Endothelial cell of umbilical vein (primary cell): ENCODE results near the gene HTN3. TPM values are rescaled to one million over a fixed set of nuclear protein-coding genes. Genes with fewer than 3 reads are reported as not detected.

ENCODE experiments used
- BruUV-seq: library from RNA; stranded (reverse); fragments of 400-500 nt; replicated peaks from 2 replicates; lab custom pipeline; 2021; lab: Mats Ljungman, UMichigan
- CTCF ChIA-PET: fragments of 300-600, 350-600 bp; sonication (Branson Sonifier 250); formaldehyde crosslinking; loops from one replicate; lab custom pipeline; 2021; ENCODE audit warnings: antibody characterized with exemption, inconsistent platforms; lab: Charles Lee
- POLR2A ChIA-PET: fragments of 300-600, 350-600 bp; sonication (Branson Sonifier 250); formaldehyde crosslinking; loops from one replicate; lab custom pipeline; 2021; ENCODE audit warnings: antibody characterized with exemption, inconsistent platforms; lab: Charles Lee
- DNase-seq: peaks from one replicate; pipeline ENCODE4 v3.0.0-alpha.2; 2011; ENCODE audit warnings: low read depth, low spot score
- FAIRE-seq: peaks from 2 replicates; lab custom pipeline; 2011; peaks lifted over from hg19 to GRCh38; lab: Jason Lieb, UNC
- H2AFZ ChIP-seq: 2 replicates; pipeline ENCODE4 v1.6.0; 2012; ENCODE audit warnings: low read depth, low read length, control low read depth, inconsistent platforms
- H3K27ac ChIP-seq: 2 replicates; pipeline ENCODE4 v1.5.1; 2011; ENCODE audit warnings: low read depth, mild to moderate bottlenecking, control low read depth, low read length, moderate library complexity; ENCODE audit not compliant: insufficient read depth
- H3K27me3 ChIP-seq, 2 experiments: 2 replicates each; pipeline versions ENCODE4 v1.6.0 to v1.6.1; 2011; ENCODE audit warnings: low read length in 2 of 2, mixed read lengths in 1 of 2; ENCODE audit not compliant: control insufficient read depth in 2 of 2, insufficient read depth in 2 of 2
- H3K36me3 ChIP-seq, 2 experiments: 2 replicates in 1 of 2; 3 replicates in 1 of 2; pipeline ENCODE4 v1.5.1; 2011; ENCODE audit warnings: low read length in 2 of 2, mild to moderate bottlenecking in 1 of 2, moderate library complexity in 1 of 2; ENCODE audit not compliant: control insufficient read depth in 2 of 2, insufficient read depth in 2 of 2; ENCODE audit errors: extremely low read depth in 1 of 2
- H3K4me1 ChIP-seq: 3 replicates; pipeline ENCODE4 v1.5.1; 2011; ENCODE audit warnings: mild to moderate bottlenecking, low read length; ENCODE audit not compliant: control insufficient read depth, insufficient read depth; ENCODE audit errors: extremely low read depth
- H3K4me2 ChIP-seq: 2 replicates; pipeline ENCODE4 v1.6.1; 2011; ENCODE audit warnings: low read length, control low read depth, mixed read lengths; ENCODE audit not compliant: insufficient read depth
- H3K4me3 ChIP-seq, 3 experiments: fragments of 200-600 bp in 1 of 3; sonication (generic), shearing (Covaris generic) in 1 of 3; replicated peaks in 1 of 3; 2 replicates each; pipeline ENCODE4 v1.5.1; 2011 to 2016; ENCODE audit warnings: control low read depth in 3 of 3, low read length in 3 of 3, mild to moderate bottlenecking in 2 of 3, inconsistent platforms in 1 of 3, low read depth in 1 of 3, moderate library complexity in 1 of 3; ENCODE audit not compliant: insufficient read depth in 1 of 3
- H3K79me2 ChIP-seq: 2 replicates; pipeline ENCODE4 v1.6.0; 2012; ENCODE audit warnings: low read length, inconsistent platforms; ENCODE audit not compliant: control insufficient read depth, insufficient read depth
- H3K9ac ChIP-seq: replicated peaks from 2 replicates; pipeline ENCODE3; 2011; ENCODE audit warnings: low read length, control low read depth; ENCODE audit not compliant: insufficient read depth; ENCODE audit errors: extremely low read depth
- H3K9me1 ChIP-seq: replicated peaks from 3 replicates; pipeline ENCODE4 v1.6.0; 2011; ENCODE audit warnings: mild to moderate bottlenecking, low read length; ENCODE audit not compliant: control insufficient read depth, insufficient read depth; ENCODE audit errors: extremely low read depth
- H3K9me3 ChIP-seq: replicated peaks from 2 replicates; pipeline ENCODE4 v1.5.1; 2012; ENCODE audit warnings: low read length, inconsistent platforms; ENCODE audit not compliant: control insufficient read depth, insufficient read depth
- H4K20me1 ChIP-seq: replicated peaks from 2 replicates; pipeline ENCODE3; 2011; ENCODE audit warnings: mild to moderate bottlenecking, low read length; ENCODE audit not compliant: control insufficient read depth, insufficient read depth; ENCODE audit errors: extremely low read depth
- EZH2 ChIP-seq: IDR thresholded peaks from 2 replicates; pipeline ENCODE4 v1.6.1; 2012; ENCODE audit warnings: borderline replicate concordance, low read depth, mild to moderate bottlenecking, moderate library complexity, low read length, inconsistent platforms; ENCODE audit not compliant: severe bottlenecking
- FOS ChIP-seq: IDR thresholded peaks from 2 replicates; pipeline ENCODE4 v1.6.1; 2011; ENCODE audit warnings: mild to moderate bottlenecking, low read length, moderate library complexity, borderline replicate concordance; ENCODE audit not compliant: insufficient read depth
- GATA2 ChIP-seq: IDR thresholded peaks from 2 replicates; pipeline ENCODE4 v1.7.0; 2011; ENCODE audit warnings: low read depth, mild to moderate bottlenecking, moderate library complexity, mixed read lengths, low read length; ENCODE audit not compliant: insufficient read length, insufficient read depth
- JUN ChIP-seq: IDR thresholded peaks from 2 replicates; pipeline ENCODE4 v1.6.1; 2011; ENCODE audit warnings: borderline replicate concordance, low read depth; ENCODE audit not compliant: insufficient read length, insufficient read depth
- MYC ChIP-seq: IDR thresholded peaks from one replicate; pipeline ENCODE4 v1.6.1; 2011; ENCODE audit warnings: mild to moderate bottlenecking, low read depth, low read length
- POLR2A ChIP-seq: IDR thresholded peaks from 2 replicates; pipeline ENCODE4 v1.6.1; 2012; ENCODE audit warnings: low read depth, mild to moderate bottlenecking, control low read depth, low read length
- POLR2AphosphoS5 ChIP-seq: IDR thresholded peaks from 2 replicates; pipeline ENCODE4 v1.6.1; 2012; ENCODE audit warnings: low read depth, mild to moderate bottlenecking, control low read depth, low read length, moderate library complexity; ENCODE audit not compliant: insufficient read depth
- dilution Hi-C: fragments of 300-500 bp; cut with MboI; formaldehyde crosslinking; loops from one replicate; pipeline ENCODE4 v1.15.0; 2019; ENCODE audit warnings: low sequenced_read_pairs; ENCODE audit not compliant: extremely low pct_ligation_motif_present
- intact Hi-C: fragments of 100-400 bp; cut with micrococcal nuclease; formaldehyde crosslinking; loops from one replicate; pipeline ENCODE4 v1.10.0; 2022
- polyA plus RNA-seq, 4 experiments: library from polyadenylated mRNA; depleted of rRNA in 3 of 4; stranded (reverse) in 3 of 4; unstranded in 1 of 4; fragments of >200 nt; gene quantifications; 2 replicates each; pipeline versions ENCODE4 v1.2.1 to v1.2.3, GENCODE V29; 2011 to 2012; ENCODE audit warnings: missing spikeins in 1 of 4
- total RNA-seq: library from RNA; stranded (reverse); gene quantifications from 2 replicates; pipeline ENCODE4 v1.2.3, GENCODE V29; 2021
- TF ChIP-seq, protein P1 (sequence below): IDR thresholded peaks from 2 replicates; pipeline ENCODE4 v1.6.1; 2011; ENCODE audit not compliant: insufficient read depth, insufficient read length
- TF ChIP-seq, protein P2 (sequence below), 2 donors: IDR thresholded peaks; 1 replicate in 1 of 2; 2 replicates in 1 of 2; pipeline ENCODE4 v1.5.1; 2011; ENCODE audit warnings: low read length in 2 of 2, mild to moderate bottlenecking in 2 of 2, moderate library complexity in 2 of 2, control low read depth in 1 of 2, inconsistent platforms in 1 of 2, low read depth in 1 of 2; ENCODE audit not compliant: insufficient read depth in 1 of 2; ENCODE audit errors: extremely low read depth in 1 of 2

Gene HTN3
- total and polyA plus RNA-seq, 2 donors (not counting 3 experiments of a cell fraction or from before 2014, with no cell fraction given), result not detected

DNA sequence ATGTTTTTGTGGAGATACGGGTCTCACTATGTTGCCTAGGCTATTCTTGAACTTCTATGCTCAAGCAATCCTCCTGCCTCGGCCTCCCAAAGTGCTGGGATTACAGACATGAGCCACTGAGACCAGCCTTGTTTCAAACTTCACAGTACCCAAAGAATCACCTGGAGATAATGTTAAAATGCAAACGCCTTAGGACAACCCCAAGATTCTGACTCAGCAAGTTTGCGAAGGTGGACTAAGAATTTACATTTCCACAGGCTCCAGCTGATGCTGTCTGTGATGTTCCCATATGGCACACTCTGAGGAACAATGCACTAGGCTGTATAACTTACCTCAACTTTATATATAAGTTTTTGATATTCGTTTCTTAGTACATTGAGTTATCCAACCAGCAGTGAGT lies 33.5 kb upstream of the HTN3 start:
- no peaks in the 10 kb centered on the region for H4K20me1 ChIP-seq
- H3K9me1 ChIP-seq, result no peaks in the 10 kb centered on the region
- TF ChIP-seq MYC, result no peak
- H3K9me3 ChIP-seq, result no peaks in the 10 kb centered on the region
- no peak for FAIRE-seq
- H3K4me1 ChIP-seq, result peaks cover 4% of the 10 kb centered on the region
- H3K27ac ChIP-seq, result no peak overlapping the region
- DNase-seq, result no peak
- dilution Hi-C loops (no loop called here), intact Hi-C loops (no loop called here)
- H3K36me3 ChIP-seq, result no peaks in the 10 kb centered on the region
- ChIA-PET CTCF (no interaction called here), POLR2A (no interaction called here)
- H3K4me2 ChIP-seq, result no peak overlapping the region
- no peaks in the 10 kb centered on the region for H3K27me3 ChIP-seq
- no peak overlapping the region for H3K4me3 ChIP-seq
- H2AFZ ChIP-seq, result no peak overlapping the region
- no TSS peak for BruUV-seq
- H3K9ac ChIP-seq, result no peak overlapping the region
- no peaks in the 10 kb centered on the region for H3K79me2 ChIP-seq

DNA sequence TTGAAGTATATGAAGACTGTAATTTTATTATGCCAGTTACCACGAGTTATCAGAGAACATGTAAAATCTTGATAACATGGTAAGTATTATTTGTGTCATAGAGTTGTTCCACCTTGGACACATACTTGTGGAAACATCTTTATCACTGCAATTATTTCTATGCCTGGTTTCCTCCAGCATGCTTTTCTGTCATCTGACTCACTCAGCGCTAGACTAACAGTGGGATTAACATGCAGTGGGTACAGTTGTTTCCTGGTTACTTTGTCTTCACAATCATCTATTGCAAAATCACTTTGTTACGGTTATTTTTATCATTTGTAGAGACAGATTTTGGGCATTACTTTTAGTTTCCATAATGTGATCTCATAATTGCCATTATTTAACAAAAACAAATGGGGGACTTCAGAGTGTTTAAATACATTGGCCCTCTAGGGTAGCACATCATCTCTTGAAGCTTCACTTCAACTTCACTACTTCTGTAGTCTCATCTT lies 32.7 kb upstream of the HTN3 start, which contains the start of gene STATH:
TSS of gene STATH (plus strand) at position 441 of the 491 bp plus-strand sequence. CDS start 2,472 bp downstream, outside the sequence.
- ChIA-PET CTCF (no interaction called here), POLR2A (no interaction called here)
- no TSS peak for BruUV-seq
- Histone ChIP-seq H2AFZ (no peak within 1 kb of the TSS), H4K20me1 (no peaks in the 10 kb centered on the region), H3K9me1 (no peaks in the 10 kb centered on the region), H3K36me3 (no peaks in the 10 kb centered on the region), H3K9ac (no peak within 1 kb of the TSS), H3K4me3 (no peak within 1 kb of the TSS), H3K79me2 (no peaks in the 10 kb centered on the region), H3K9me3 (no peaks in the 10 kb centered on the region), H3K4me2 (no peak within 1 kb of the TSS), H3K27ac (no peak within 1 kb of the TSS), H3K27me3 (no peaks in the 10 kb centered on the region), H3K4me1 (peaks cover 4% of the 10 kb centered on the region)
- DNase-seq (no peak), FAIRE-seq (no peak)
- dilution Hi-C loops, result no loop called here
- intact Hi-C loops, result no loop called here
- TF ChIP-seq POLR2A (no peak), POLR2AphosphoS5 (no peak), EZH2 (no peak), GATA2 (no peak), JUN (no peak), FOS (no peak), MYC (no peak)
- TF ChIP-seq, protein P1, sequence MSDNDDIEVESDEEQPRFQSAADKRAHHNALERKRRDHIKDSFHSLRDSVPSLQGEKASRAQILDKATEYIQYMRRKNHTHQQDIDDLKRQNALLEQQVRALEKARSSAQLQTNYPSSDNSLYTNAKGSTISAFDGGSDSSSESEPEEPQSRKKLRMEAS, result no peak
- TF ChIP-seq, protein P2, sequence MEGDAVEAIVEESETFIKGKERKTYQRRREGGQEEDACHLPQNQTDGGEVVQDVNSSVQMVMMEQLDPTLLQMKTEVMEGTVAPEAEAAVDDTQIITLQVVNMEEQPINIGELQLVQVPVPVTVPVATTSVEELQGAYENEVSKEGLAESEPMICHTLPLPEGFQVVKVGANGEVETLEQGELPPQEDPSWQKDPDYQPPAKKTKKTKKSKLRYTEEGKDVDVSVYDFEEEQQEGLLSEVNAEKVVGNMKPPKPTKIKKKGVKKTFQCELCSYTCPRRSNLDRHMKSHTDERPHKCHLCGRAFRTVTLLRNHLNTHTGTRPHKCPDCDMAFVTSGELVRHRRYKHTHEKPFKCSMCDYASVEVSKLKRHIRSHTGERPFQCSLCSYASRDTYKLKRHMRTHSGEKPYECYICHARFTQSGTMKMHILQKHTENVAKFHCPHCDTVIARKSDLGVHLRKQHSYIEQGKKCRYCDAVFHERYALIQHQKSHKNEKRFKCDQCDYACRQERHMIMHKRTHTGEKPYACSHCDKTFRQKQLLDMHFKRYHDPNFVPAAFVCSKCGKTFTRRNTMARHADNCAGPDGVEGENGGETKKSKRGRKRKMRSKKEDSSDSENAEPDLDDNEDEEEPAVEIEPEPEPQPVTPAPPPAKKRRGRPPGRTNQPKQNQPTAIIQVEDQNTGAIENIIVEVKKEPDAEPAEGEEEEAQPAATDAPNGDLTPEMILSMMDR (IDR thresholded peaks at IDR 0.05; ENCODE audit: extremely low read depth in 1 of 2, insufficient read depth in 1 of 2, low read depth in 1 of 2, low read length in 2 of 2), result no peak
